Dermis blood vessel endothelial cell (primary cell): ENCODE data around the gene ZNF98. TPM values are rescaled to one million over a fixed set of nuclear protein-coding genes. Genes with fewer than 3 reads are reported as not detected.

Experiments used
- DNase-seq: peaks from one replicate; pipeline ENCODE4 v3.0.0; 2010
- total RNA-seq: library from RNA; depleted of rRNA; stranded (reverse); fragments of >200 nt; gene quantifications from 2 replicates; pipeline ENCODE4 v1.2.3, GENCODE V29; 2014

Gene ZNF98
- not detected in 2 replicates for total RNA-seq

- no peak for DNase-seq
Observed at GRCh38 chr19:22422211-22422610, at the start of gene ZNF98. Gene ZNF98 (minus strand): TSS chr19:22422346. CDS start chr19:22422224, 122 bp downstream.

GRCh38 chr19:22446605-22447004 is 24.5 kb upstream of the ZNF98 start:
- DNase-seq, result no peak

- DNase-seq, result no peak
Observed at GRCh38 chr19:22438011-22438410, 15.9 kb upstream of the ZNF98 start.

GRCh38 chr19:22427960-22428913 is 6.1 kb upstream of the ZNF98 start:
- no peak for DNase-seq

- no peak for DNase-seq
Observed at GRCh38 chr19:22427547-22427946, 5.4 kb upstream of the ZNF98 start.

GRCh38 chr19:22426901-22427300 is 4.8 kb upstream of the ZNF98 start:
- DNase-seq, result no peak

- no peak for DNase-seq
Observed at GRCh38 chr19:22421797-22422196, 349 bp downstream of the ZNF98 start.

GRCh38 chr19:22354665-22355064 is 67.5 kb downstream of the ZNF98 start:
- no peak for DNase-seq

Other genes starting within 250 kb of the ZNF98 start
- gene ZNF676, start 225.4 kb downstream of the ZNF98 start, total RNA-seq, result 0.17 and 0.28 TPM in 2 replicates
- not detected in 2 replicates for gene ZNF729, start 135.9 kb downstream of the ZNF98 start, total RNA-seq
- 1.1 and 1.4 TPM in 2 replicates for gene ZNF492, start 212.0 kb upstream of the ZNF98 start, total RNA-seq